Lung (tissue), 12 donors: ENCODE results near the gene ARID1A. TPM values are rescaled to one million over a fixed set of nuclear protein-coding genes. Genes with fewer than 3 reads are reported as not detected.
"Not testable (repeated sequence)": the region's sequence is repeated elsewhere in the genome, so short reads cannot be mapped to it uniquely, and the experiment has no call there.

Experiments
- ATAC-seq: fragments of 200-7000 bp; cut with Tn5 transposase; one replicate; pipeline ENCODE4 v1.9.1; 2020; ENCODE audit warnings: moderate number of reproducible peaks; ENCODE audit not compliant: insufficient read depth, low FRiP score
- DNase-seq, 3 donors: peaks; one replicate each; pipeline ENCODE4 v3.0.0-alpha.2; 2013 to 2017
- H3K27ac ChIP-seq, 2 donors: one replicate each; pipeline ENCODE4 v1.5.1; 2013; ENCODE audit warnings: mild to moderate bottlenecking in 2 of 2, moderate library complexity in 2 of 2, control low read depth in 1 of 2, inconsistent platforms in 1 of 2, low read depth in 1 of 2, low read length in 1 of 2
- H3K27me3 ChIP-seq, 3 donors: one replicate each; pipeline ENCODE4 v1.5.1; 2013; ENCODE audit warnings: low read length in 2 of 3; ENCODE audit not compliant: control insufficient read depth in 3 of 3, insufficient read depth in 3 of 3
- H3K36me3 ChIP-seq, 4 donors: one replicate each; pipeline ENCODE4 v1.5.1; 2013; ENCODE audit warnings: low read length in 4 of 4, mild to moderate bottlenecking in 1 of 4, moderate library complexity in 1 of 4; ENCODE audit not compliant: control insufficient read depth in 4 of 4, insufficient read depth in 4 of 4
- H3K4me1 ChIP-seq, 5 donors: one replicate each; pipeline ENCODE4 v1.5.1; 2013; ENCODE audit warnings: low read length in 5 of 5, mild to moderate bottlenecking in 2 of 5, moderate library complexity in 1 of 5; ENCODE audit not compliant: control insufficient read depth in 5 of 5, insufficient read depth in 5 of 5
- H3K4me3 ChIP-seq: one replicate; pipeline ENCODE4 v1.5.1; 2013; ENCODE audit warnings: mild to moderate bottlenecking, control low read depth, moderate library complexity
- H3K9ac ChIP-seq, 2 donors: one replicate each; pipeline ENCODE4 v1.5.1; 2013; ENCODE audit warnings: low read length in 2 of 2, control low read depth in 1 of 2; ENCODE audit not compliant: insufficient read depth in 1 of 2
- H3K9me3 ChIP-seq, 4 donors: one replicate each; pipeline ENCODE4 v1.5.1; 2013; ENCODE audit warnings: low read length in 3 of 4, mild to moderate bottlenecking in 1 of 4, moderate library complexity in 1 of 4; ENCODE audit not compliant: control insufficient read depth in 4 of 4, insufficient read depth in 3 of 4
- CTCF ChIP-seq: IDR thresholded peaks from 2 replicates; pipeline ENCODE4 v1.5.1; 2012; ENCODE audit warnings: mild to moderate bottlenecking; ENCODE audit errors: control extremely low read depth, extremely low read depth
- WGBS, 2 donors: extraction: QIAGEN DNeasy Blood & Tissue Kit; methylation state at CpG; one replicate each; pipeline ENCODE4 v1.1.7; 2013; 5-methylcytosine and 5-hydroxymethylcytosine counted together
- polyA plus RNA-seq, 2 donors: library from polyadenylated mRNA; stranded (reverse); fragments of 200-250 nt; gene quantifications; one replicate each; pipeline ENCODE4 v1.2.1, GENCODE V29; 2013
- total RNA-seq, 2 donors: library from RNA; depleted of rRNA in 1 of 2; stranded (reverse); fragments of >200 nt in 1 of 2; gene quantifications; one replicate each; pipeline ENCODE4 v1.2.1, GENCODE V29; 2014 to 2021
- donor health status: control.
- donor health status: control.
- donor health status: Bipolar disorder and iron deficiency.
- donor health status: healthy.
- donor health status: DM: yes; HTN: yes; CAD: no.

The ARID1A gene
- total and polyA plus RNA-seq, 4 donors, result 16.1 to 119 (median 50.1) TPM

- WGBS, 2 donors, result 50 to 55% methylated on average over 10 to 11 of the region's 11 CpGs
- peak; percentile 64 to 78 (median 70) for DNase-seq
Observed at GRCh38 chr1:26810105-26810504, 114.3 kb downstream of the ARID1A start.

GRCh38 chr1:26811057-26811456, 115.2 kb downstream of the ARID1A start:
- Histone ChIP-seq H3K9ac (no peak overlapping the region), H3K4me1 (no peaks in the 10 kb centered on the region), H3K4me3 (no peak overlapping the region), H3K9me3 (no peaks in the 10 kb centered on the region), H3K27me3 (no peaks in the 10 kb centered on the region), H3K36me3 (no peaks in the 10 kb centered on the region), H3K27ac (no peak overlapping the region)
- ATAC-seq (no peak), DNase-seq (no peak)
- no peak for TF ChIP-seq CTCF
- WGBS, 2 donors, result 60 to 67% methylated on average over 4 of the region's 4 CpGs

More at GRCh38 chr1:26810105-26810504, 114.3 kb downstream of the ARID1A start:
- ATAC-seq, H3K9me3 ChIP-seq, H3K9ac ChIP-seq, H3K27me3 ChIP-seq, H3K4me3 ChIP-seq, H3K27ac ChIP-seq, H3K4me1 ChIP-seq, H3K36me3 ChIP-seq: not testable (repeated sequence)
- peak; percentile 78 for TF ChIP-seq CTCF

- no peak overlapping the region for H3K9ac ChIP-seq
Observed at GRCh38 chr1:26811708-26812107, 115.9 kb downstream of the ARID1A start.

More at GRCh38 chr1:26811708-26812107, 115.9 kb downstream of the ARID1A start:
- Histone ChIP-seq H3K4me3 (no peak overlapping the region), H3K27ac (no peak overlapping the region), H3K36me3 (no peaks in the 10 kb centered on the region), H3K4me1 (no peaks in the 10 kb centered on the region), H3K27me3 (no peaks in the 10 kb centered on the region), H3K9me3 (no peaks in the 10 kb centered on the region)
- DNase-seq, result no peak
- TF ChIP-seq CTCF, result no peak
- no peak for ATAC-seq
